KMS-11 (cell line): ENCODE results near the gene USP53.
A peak's percentile ranks its signal among the peaks of the same experiment; 100 is the strongest.

Experiments used
- H2AFZ ChIP-seq: fragments of 200-600 bp; sonication (generic); 2 replicates; pipeline ENCODE4 v1.6.1; 2016; ENCODE audit warnings: antibody characterized with exemption, mixed run types, low read depth
- H3K27ac ChIP-seq: fragments of 200-600 bp; sonication (generic); 2 replicates; pipeline ENCODE4 v1.6.1; 2016; ENCODE audit warnings: mild to moderate bottlenecking, mixed run types
- H3K27me3 ChIP-seq: fragments of 200-600 bp; sonication (generic); 2 replicates; pipeline ENCODE4 v1.6.1; 2017; ENCODE audit warnings: mild to moderate bottlenecking, low read depth, mixed run types, moderate library complexity; ENCODE audit not compliant: insufficient read depth
- H3K36me3 ChIP-seq: fragments of 200-600 bp; sonication (generic); 2 replicates; pipeline ENCODE4 v1.6.1; 2017; ENCODE audit warnings: mild to moderate bottlenecking, mixed run types; ENCODE audit not compliant: insufficient read depth
- H3K4me1 ChIP-seq: fragments of 200-600 bp; sonication (generic); 2 replicates; pipeline ENCODE4 v1.6.1; 2016; ENCODE audit warnings: mild to moderate bottlenecking, low read depth, mixed run types; ENCODE audit not compliant: poor library complexity, severe bottlenecking
- H3K4me2 ChIP-seq: fragments of 200-600 bp; sonication (generic); 2 replicates; pipeline ENCODE4 v1.7.0; 2016; ENCODE audit warnings: mild to moderate bottlenecking, mixed run types
- H3K4me3 ChIP-seq: fragments of 200-600 bp; sonication (generic); IDR thresholded peaks from 2 replicates; pipeline ENCODE4 v1.6.1; 2017; ENCODE audit warnings: low read depth, low read length, mixed read lengths; ENCODE audit not compliant: insufficient read depth
- H3K79me2 ChIP-seq: fragments of 200-600 bp; sonication (generic); 2 replicates; pipeline ENCODE4 v1.6.1; 2016; ENCODE audit warnings: low read depth, mixed run types; ENCODE audit not compliant: insufficient read depth
- H3K9ac ChIP-seq: fragments of 200-600 bp; sonication (generic); 2 replicates; pipeline ENCODE4 v1.6.1; 2016; ENCODE audit warnings: mild to moderate bottlenecking, mixed run types
- H4K20me1 ChIP-seq: fragments of 200-600 bp; sonication (generic); 2 replicates; pipeline ENCODE4 v1.6.1; 2016; ENCODE audit warnings: mild to moderate bottlenecking, mixed run types; ENCODE audit not compliant: insufficient read depth
- CTCF ChIP-seq: fragments of 200-600 bp; sonication (generic); conservative IDR thresholded peaks from 2 replicates; pipeline ENCODE4 v1.6.1; 2017; ENCODE audit warnings: low read depth, mild to moderate bottlenecking, antibody characterized with exemption, low read length, moderate library complexity, mixed read lengths

Gene USP53

GRCh38 chr4:119211867-119212233 lies 663 bp upstream of the USP53 start:
- H4K20me1 ChIP-seq, result no peaks in the 10 kb centered on the region
- peak overlapping the region; percentile 73 for H3K4me3 ChIP-seq
- peak overlapping the region; percentile 87 for H3K4me2 ChIP-seq
- H3K27ac ChIP-seq, result peak overlapping the region; percentile 82
- peak overlapping the region; percentile 80 for H3K9ac ChIP-seq
- no peak for TF ChIP-seq CTCF
- H3K36me3 ChIP-seq, result no peaks in the 10 kb centered on the region
- H3K79me2 ChIP-seq, result peaks cover 29% of the 10 kb centered on the region
- H3K4me1 ChIP-seq, result peaks cover 28% of the 10 kb centered on the region
- H2AFZ ChIP-seq, result peak overlapping the region; percentile 75
- H3K27me3 ChIP-seq, result no peaks in the 10 kb centered on the region

GRCh38 chr4:119212964-119213606 lies 572 bp downstream of the USP53 start:
- H3K27ac ChIP-seq, result peak overlapping the region; percentile 82
- H2AFZ ChIP-seq, result peak overlapping the region; percentile 75
- 0 out of 2 replicates have a peak, but pooled peaks have one; percentile 18 for TF ChIP-seq CTCF
- peaks cover 28% of the 10 kb centered on the region for H3K4me1 ChIP-seq
- peak overlapping the region; percentile 99; the same call in 1 of the 2 replicates for H3K4me2 ChIP-seq
- H4K20me1 ChIP-seq, result no peaks in the 10 kb centered on the region
- H3K79me2 ChIP-seq, result peaks cover 29% of the 10 kb centered on the region
- peak overlapping the region; percentile 80; the same call in 1 of the 2 replicates for H3K9ac ChIP-seq
- H3K4me3 ChIP-seq, result peak overlapping the region; percentile 49
- H3K36me3 ChIP-seq, result no peaks in the 10 kb centered on the region; the same call in 1 of the 2 replicates
- no peaks in the 10 kb centered on the region for H3K27me3 ChIP-seq

- H3K9ac ChIP-seq, result no peak overlapping the region
- no peak overlapping the region for H3K27ac ChIP-seq
- no peak overlapping the region for H3K4me3 ChIP-seq
- no peaks in the 10 kb centered on the region for H4K20me1 ChIP-seq
- peaks cover 16% of the 10 kb centered on the region for H3K4me1 ChIP-seq
- H3K79me2 ChIP-seq, result peaks cover 36% of the 10 kb centered on the region
- no peak overlapping the region for H3K4me2 ChIP-seq
- TF ChIP-seq CTCF, result no peak
- no peaks in the 10 kb centered on the region; the same call in 1 of the 2 replicates for H3K36me3 ChIP-seq
- H2AFZ ChIP-seq, result no peak overlapping the region
- no peaks in the 10 kb centered on the region for H3K27me3 ChIP-seq
These were observed 5.6 kb downstream of the USP53 start for GRCh38 chr4:119218093-119218492.

GRCh38 chr4:119221412-119221811 lies 8.9 kb downstream of the USP53 start:
- Histone ChIP-seq H3K4me1 (no peaks in the 10 kb centered on the region), H4K20me1 (no peaks in the 10 kb centered on the region), H3K4me2 (no peak overlapping the region), H2AFZ (no peak overlapping the region), H3K79me2 (peaks cover 10% of the 10 kb centered on the region; the same call in 1 of the 2 replicates), H3K27ac (no peak overlapping the region), H3K4me3 (no peak overlapping the region), H3K36me3 (no peaks in the 10 kb centered on the region; the same call in 1 of the 2 replicates), H3K9ac (no peak overlapping the region), H3K27me3 (no peaks in the 10 kb centered on the region)
- TF ChIP-seq CTCF, result no peak
